ENCODE measurements around the gene PTPRD. TPM values are rescaled to one million over a fixed set of nuclear protein-coding genes. Genes with fewer than 3 reads are reported as not detected.

PTPRD gene
- total and polyA plus RNA-seq, 2 of the 4 experiments (the other 2 are of a cell fraction), result 0.07 to 0.18 TPM

GRCh38 chr9:8447601-8448000 is 2165.2 kb downstream of the PTPRD start:
- ATAC-seq (ENCODE audit: low read depth) (no peak), DNase-seq (no peak)
- Histone ChIP-seq H2BK5ac (ENCODE audit: low read depth, low read length, poor library complexity, severe bottlenecking) (no peak overlapping the region), H4K20me1 (ENCODE audit: insufficient read depth, low read length) (no peaks in the 10 kb centered on the region), H2AFZ (replicated peaks; ENCODE audit: low read length, poor library complexity) (no peak overlapping the region), H2BK20ac (ENCODE audit: low read depth, low read length) (no peak overlapping the region), H3K36me3 (ENCODE audit: control insufficient read depth, insufficient read depth, low read length) (no peaks in the 10 kb centered on the region), H3K23ac (ENCODE audit: low read depth, low read length) (no peak overlapping the region), H2BK15ac (ENCODE audit: low read depth, low read length) (no peak overlapping the region), H2AK9ac (replicated peaks; ENCODE audit: low read depth, low read length, poor library complexity) (no peak overlapping the region), H3K14ac (replicated peaks; ENCODE audit: low read depth, low read length) (no peak overlapping the region), H4K91ac (ENCODE audit: insufficient read depth, low read depth, low read length) (no peak overlapping the region), H3K4me3 (ENCODE audit: insufficient read depth, low read depth, low read length) (no peak overlapping the region), H3K27me3 (ENCODE audit: control insufficient read depth, insufficient read depth, low read length) (no peaks in the 10 kb centered on the region), H3K4me2 (ENCODE audit: low read depth, low read length) (no peak overlapping the region), H3K4ac (ENCODE audit: low read depth, low read length) (no peak overlapping the region), H4K8ac (ENCODE audit: low read depth in 2 of 2, low read length in 2 of 2) (no peak overlapping the region), H3K9me1 (ENCODE audit: insufficient read depth, low read length) (no peaks in the 10 kb centered on the region), H3K9me3 (ENCODE audit: control insufficient read depth, insufficient read depth, low read length) (peaks cover 2% of the 10 kb centered on the region; the same call in 1 of the 2 replicates), H3K18ac (ENCODE audit: low read depth, low read length) (no peak overlapping the region), H3K4me1 (ENCODE audit: control insufficient read depth, insufficient read depth, low read length) (no peaks in the 10 kb centered on the region), H3K27ac (ENCODE audit: insufficient read depth, low read length) (no peak overlapping the region), H4K5ac (ENCODE audit: low read depth, low read length) (no peak overlapping the region), H3K9ac (ENCODE audit: low read depth, low read length) (no peak overlapping the region), H3K56ac (ENCODE audit: extremely low read depth, insufficient read depth, low read length) (no peak overlapping the region), H2AK5ac (ENCODE audit: low read depth, low read length) (no peak overlapping the region), H3K79me1 (ENCODE audit: low read depth in 1 of 2, low read length in 2 of 2) (no peaks in the 10 kb centered on the region), H2BK120ac (ENCODE audit: low read depth, low read length) (no peak overlapping the region)
- BruUV-seq (replicated peaks), result no TSS peak
- TF ChIP-seq USF2 (IDR thresholded peaks at IDR 0.05; ENCODE audit: low read depth, low read length) (no peak), RFX5 (IDR thresholded peaks at IDR 0.05; ENCODE audit: low read depth, low read length) (no peak), SMC3 (IDR thresholded peaks at IDR 0.05; ENCODE audit: low read depth, low read length) (no peak), ELK1 (IDR thresholded peaks at IDR 0.05; ENCODE audit: borderline replicate concordance, low read depth, low read length) (no peak), MAZ (IDR thresholded peaks at IDR 0.05; ENCODE audit: borderline replicate concordance, low read depth, low read length) (no peak), CEBPB (IDR thresholded peaks at IDR 0.05; ENCODE audit: low read depth, low read length) (no peak), NFE2L2 (IDR thresholded peaks at IDR 0.05; ENCODE audit: low read depth, low read length) (no peak), FOS (IDR thresholded peaks at IDR 0.05; ENCODE audit: low read depth, low read length) (no peak), RCOR1 (IDR thresholded peaks at IDR 0.05; ENCODE audit: insufficient replicate concordance, low read length) (no peak), MAFK (IDR thresholded peaks at IDR 0.05; ENCODE audit: low read depth, low read length) (no peak)
- in situ Hi-C loops (cut with MboI; ENCODE audit: low sequenced_read_pairs) (no loop called here), dilution Hi-C loops (cut with HindIII; ENCODE audit: low sequenced_read_pairs, unreplicated experiment) (no loop called here), intact Hi-C loops (cut with micrococcal nuclease) (no loop called here)
- WGBS, 2 experiments (ENCODE audit: extremely low coverage in 2 of 2, insufficient read length in 1 of 2), result no CpG with 5 or more reads among the region's 4 CpGs
- ChIA-PET CTCF (no interaction called here), POLR2A (ENCODE audit: unreplicated experiment) (no interaction called here)
